ENCODE measurements around the gene VSX1.

GRCh38 chr20:25073544-25073943, 8.4 kb downstream of the VSX1 start:
- TF ChIP-seq CTCF (IDR thresholded peaks at IDR 0.05; ENCODE audit: low read depth, low read length, missing input control), result no peak
- no peak for TF ChIP-seq YY1 (IDR thresholded peaks at IDR 0.05)
- no peak for TF ChIP-seq HNF4A (conservative IDR thresholded peaks at IDR 0.05)
- TF ChIP-seq TAF1 (conservative IDR thresholded peaks at IDR 0.05), result no peak
- no peak for TF ChIP-seq ZBTB33 (IDR thresholded peaks at IDR 0.05)
- no peak for TF ChIP-seq REST (IDR thresholded peaks at IDR 0.05)
- no peak for TF ChIP-seq SP1 (IDR thresholded peaks at IDR 0.05)
- TF ChIP-seq RAD21 (IDR thresholded peaks at IDR 0.05), result no peak
- TF ChIP-seq FOXA2 (IDR thresholded peaks at IDR 0.05), result no peak
- TF ChIP-seq RXRA (IDR thresholded peaks at IDR 0.05), result no peak
- TF ChIP-seq GABPA (IDR thresholded peaks at IDR 0.05 in 1 of 2, conservative IDR thresholded peaks at IDR 0.05 in 1 of 2), result no peak
- no peak for TF ChIP-seq MAX (IDR thresholded peaks at IDR 0.05)
